Activated CD8-positive, alpha-beta T cell treated with anti-CD3 and anti-CD28 coated beads for 36 hours (primary cell): ENCODE measurements around the gene EEF1AKMT4. TPM values are rescaled to one million over a fixed set of nuclear protein-coding genes. Genes with fewer than 3 reads are reported as not detected.

Experiments used
- ATAC-seq: fragments of 200-7000 bp; cut with Tn5 transposase; one replicate; pipeline ENCODE4 v1.10.0; 2021; ENCODE audit warnings: mild to moderate bottlenecking, moderate library complexity
- CTCF ChIA-PET: fragments of 350-600 bp; sonication (Branson Sonifier 250); formaldehyde crosslinking; loops from one replicate; lab custom pipeline; 2021; ENCODE audit warnings: antibody characterized with exemption; lab: Charles Lee
- POLR2A ChIA-PET: fragments of 350-600 bp; sonication (Branson Sonifier 250); formaldehyde crosslinking; loops from one replicate; lab custom pipeline; 2021; ENCODE audit warnings: antibody characterized with exemption; lab: Charles Lee
- DNase-seq: peaks from one replicate; pipeline ENCODE4 v3.0.0-alpha.2; 2020
- H3K27ac Mint-ChIP-seq: one replicate; pipeline ENCODE4 v1.8.0; 2021; ENCODE audit warnings: mild to moderate bottlenecking, mixed read lengths
- H3K27me3 Mint-ChIP-seq: one replicate; pipeline ENCODE4 v1.8.0; 2021; ENCODE audit warnings: mixed read lengths
- H3K36me3 Mint-ChIP-seq: one replicate; pipeline ENCODE4 v1.8.0; 2021; ENCODE audit warnings: low read depth, mixed read lengths
- H3K4me1 Mint-ChIP-seq: one replicate; pipeline ENCODE4 v1.8.0; 2021; ENCODE audit warnings: low read depth, mixed read lengths
- H3K4me3 Mint-ChIP-seq: one replicate; pipeline ENCODE4 v1.8.0; 2021; ENCODE audit warnings: mild to moderate bottlenecking, moderate library complexity, mixed read lengths
- H3K9me3 Mint-ChIP-seq: one replicate; pipeline ENCODE4 v1.8.0; 2021; ENCODE audit warnings: mixed read lengths
- CTCF ChIP-seq: fragments of 200-600 bp; IDR thresholded peaks from one replicate; pipeline ENCODE4 v1.8.0; 2022; ENCODE audit warnings: antibody characterized with exemption, mild to moderate bottlenecking
- intact Hi-C: fragments of 100-400 bp; cut with micrococcal nuclease; formaldehyde crosslinking; loops from one replicate; pipeline ENCODE4 v1.10.0; 2022
- total RNA-seq, 2 experiments: library from RNA; stranded (reverse); gene quantifications; one replicate each; pipeline ENCODE4 v1.2.3, GENCODE V29; 2021

EEF1AKMT4 gene
- total RNA-seq, 2 experiments from 2014 or later, result 7.8 to 8.7 TPM

- H3K4me3 Mint-ChIP-seq, result no peak overlapping the region
Measured at GRCh38 chr3:184258926-184259325, 9.5 kb downstream of the EEF1AKMT4 start.

GRCh38 chr3:184259396-184259877, 10.0 kb downstream of the EEF1AKMT4 start:
- H3K4me3 Mint-ChIP-seq, result no peak overlapping the region
- ChIA-PET POLR2A (interaction anchor here (1.0 to 1.4 kb wide), 2 partner anchors 10 kb away, joined by 4 read pairs; partner anchors contain the start of gene EEF1AKMT4), CTCF (interaction anchor here (1.0 to 4.3 kb wide), 5 partner anchors 9 to 32 kb away, joined by 3 to 19 read pairs (median 6); partner anchors contain the start of genes EEF1AKMT4 and VWA5B2)
- intact Hi-C loops, result no loop called here
- H3K9me3 Mint-ChIP-seq, result no peaks in the 10 kb centered on the region
- peaks cover 29% of the 10 kb centered on the region for H3K27me3 Mint-ChIP-seq
- no peak for DNase-seq
- H3K27ac Mint-ChIP-seq, result no peak overlapping the region
- no peak for TF ChIP-seq CTCF
- no peak for ATAC-seq
- H3K4me1 Mint-ChIP-seq, result peaks cover 28% of the 10 kb centered on the region
- peaks cover 14% of the 10 kb centered on the region for H3K36me3 Mint-ChIP-seq

More at GRCh38 chr3:184258926-184259325, 9.5 kb downstream of the EEF1AKMT4 start:
- H3K36me3 Mint-ChIP-seq, result peaks cover 14% of the 10 kb centered on the region
- POLR2A ChIA-PET, result interaction anchor here (0.8 to 1.0 kb wide), 2 partner anchors 9 to 39 kb away, joined by 3 to 4 read pairs; no protein-coding TSS in a partner anchor
- ATAC-seq, result no peak
- no peak for DNase-seq
- CTCF ChIA-PET, result interaction anchor here (0.8 to 3.7 kb wide), 5 partner anchors 9 to 32 kb away, joined by 4 to 17 read pairs (median 5); partner anchors contain the start of gene EEF1AKMT4
- peaks cover 27% of the 10 kb centered on the region for H3K27me3 Mint-ChIP-seq
- no peaks in the 10 kb centered on the region for H3K9me3 Mint-ChIP-seq
- no peak for TF ChIP-seq CTCF
- peaks cover 28% of the 10 kb centered on the region for H3K4me1 Mint-ChIP-seq
- intact Hi-C loops, result no loop called here
- H3K27ac Mint-ChIP-seq, result no peak overlapping the region

- Mint-ChIP-seq H3K9me3 (no peaks in the 10 kb centered on the region), H3K36me3 (peaks cover 12% of the 10 kb centered on the region), H3K27me3 (peaks cover 34% of the 10 kb centered on the region), H3K27ac (no peak overlapping the region), H3K4me3 (peak overlapping the region; percentile 57), H3K4me1 (peaks cover 25% of the 10 kb centered on the region)
- ChIA-PET CTCF (interaction anchor here (1.0 to 4.3 kb wide), 5 partner anchors 10 to 32 kb away, joined by 3 to 19 read pairs (median 6); partner anchors contain the start of genes EEF1AKMT4 and VWA5B2), POLR2A (interaction anchor here (0.8 to 1.4 kb wide), 4 partner anchors 9 to 74 kb away, joined by 3 to 4 read pairs (median 4); partner anchors contain the start of genes ABCF3 and EEF1AKMT4)
- peak; percentile 45 for DNase-seq
- intact Hi-C loops, result no loop called here
- TF ChIP-seq CTCF, result no peak
- peak; percentile 63 for ATAC-seq
Measured at GRCh38 chr3:184259878-184260723, 10.6 kb downstream of the EEF1AKMT4 start.

GRCh38 chr3:184260724-184261269, 11.3 kb downstream of the EEF1AKMT4 start:
- intact Hi-C loops, result no loop called here
- DNase-seq, result peak; percentile 13
- Mint-ChIP-seq H3K27me3 (peaks cover 36% of the 10 kb centered on the region), H3K4me1 (peaks cover 18% of the 10 kb centered on the region), H3K9me3 (no peaks in the 10 kb centered on the region), H3K27ac (no peak overlapping the region), H3K4me3 (peak overlapping the region; percentile 57), H3K36me3 (peaks cover 9% of the 10 kb centered on the region)
- CTCF ChIA-PET, result interaction anchor here (1.9 to 4.3 kb wide), 3 partner anchors 11 to 33 kb away, joined by 5 to 19 read pairs (median 17); partner anchors contain the start of genes EEF1AKMT4 and VWA5B2
- POLR2A ChIA-PET, result interaction anchor here (0.8 to 1.4 kb wide), 5 partner anchors 10 to 75 kb away, joined by 3 to 4 read pairs (median 3); partner anchors contain the start of genes ABCF3 and EEF1AKMT4
- no peak for ATAC-seq
- TF ChIP-seq CTCF, result no peak
